LNCaP clone FGC (cell line): Measurements from ENCODE around the gene PI4KA.

Source experiments
- DNase-seq: peaks from one replicate; pipeline ENCODE4 v3.0.0-alpha.2; 2011; ENCODE audit warnings: low read depth
- H3K4me3 ChIP-seq: 2 replicates; pipeline ENCODE4 v1.5.1; 2011; ENCODE audit warnings: mild to moderate bottlenecking, low read depth, low read length, control low read depth
- CTCF ChIP-seq: IDR thresholded peaks from 2 replicates; pipeline ENCODE4 v1.5.1; 2012; ENCODE audit warnings: mild to moderate bottlenecking; ENCODE audit not compliant: control insufficient read depth, insufficient read depth; ENCODE audit errors: extremely low read depth

The PI4KA gene

GRCh38 chr22:20794650-20795413 lies 63.8 kb downstream of the PI4KA start:
- TF ChIP-seq CTCF = no peak
- no peak for DNase-seq
- no peak overlapping the region for H3K4me3 ChIP-seq

- no peak for DNase-seq
- H3K4me3 ChIP-seq = no peak overlapping the region
- no peak for TF ChIP-seq CTCF
Measured at GRCh38 chr22:20793748-20794649, 64.6 kb downstream of the PI4KA start.

GRCh38 chr22:20792966-20793728 lies 65.5 kb downstream of the PI4KA start:
- H3K4me3 ChIP-seq = no peak overlapping the region
- TF ChIP-seq CTCF = no peak
- no peak for DNase-seq

GRCh38 chr22:20792221-20792965 lies 66.2 kb downstream of the PI4KA start:
- no peak for TF ChIP-seq CTCF
- no peak overlapping the region for H3K4me3 ChIP-seq
- no peak for DNase-seq

- no peak for DNase-seq
- no peak overlapping the region for H3K4me3 ChIP-seq
- no peak for TF ChIP-seq CTCF
Measured at GRCh38 chr22:20788627-20789344, 69.8 kb downstream of the PI4KA start.
